PC-3 (cell line): ENCODE data around the gene ANGPT4. TPM values are rescaled to one million over a fixed set of nuclear protein-coding genes. Genes with fewer than 3 reads are reported as not detected.

ENCODE experiments used
- ATAC-seq: fragments of 200-7000 bp; cut with Tn5 transposase; 2 replicates; pipeline ENCODE4 v1.9.1; 2020; ENCODE audit warnings: mild to moderate bottlenecking, moderate library complexity
- BruUV-seq: library from RNA; stranded (reverse); fragments of 400-500 nt; replicated peaks from 2 replicates; lab custom pipeline; 2021; lab: Mats Ljungman, UMichigan
- CTCF ChIA-PET: fragments of 300-600 bp; sonication (Branson Sonifier 250); formaldehyde crosslinking; loops from one replicate; lab custom pipeline; 2022; ENCODE audit warnings: antibody characterized with exemption; lab: Charles Lee
- POLR2A ChIA-PET: fragments of 300-600 bp; sonication (Branson Sonifier 250); formaldehyde crosslinking; loops from one replicate; lab custom pipeline; 2022; ENCODE audit warnings: antibody characterized with exemption; ENCODE audit not compliant: unreplicated experiment; lab: Charles Lee
- DNase-seq: peaks from one replicate; pipeline ENCODE4 v3.0.0-alpha.2; 2015
- H2AFZ ChIP-seq: fragments of 300-600 bp; sonication (generic); 2 replicates; pipeline ENCODE4 v1.6.0; 2016; ENCODE audit warnings: antibody characterized with exemption, low read length
- H3F3A ChIP-seq: fragments of 300-600 bp; sonication (generic); one replicate; pipeline ENCODE4 v1.6.0; 2017; ENCODE audit warnings: antibody characterized with exemption, low read length, control low read depth, mild to moderate bottlenecking; ENCODE audit not compliant: unreplicated experiment
- H3K27ac ChIP-seq: fragments of 300-600 bp; sonication (generic); 2 replicates; pipeline ENCODE4 v1.5.1; 2016; ENCODE audit warnings: mild to moderate bottlenecking, low read length
- H3K27me3 ChIP-seq: fragments of 300-600 bp; sonication (generic); 2 replicates; pipeline ENCODE4 v1.6.1; 2016; ENCODE audit warnings: low read length, mixed read lengths
- H3K36me3 ChIP-seq: fragments of 300-600 bp; sonication (generic); 2 replicates; pipeline ENCODE4 v1.6.1; 2016; ENCODE audit warnings: low read depth, mixed run types, low read length, mixed read lengths
- H3K4me1 ChIP-seq: fragments of 300-600 bp; sonication (generic); 2 replicates; pipeline ENCODE4 v1.5.1; 2016; ENCODE audit warnings: low read length; ENCODE audit not compliant: insufficient read depth
- H3K4me2 ChIP-seq: fragments of 300-600 bp; sonication (generic); 2 replicates; pipeline ENCODE4 v1.6.0; 2016; ENCODE audit warnings: low read length
- H3K4me3 ChIP-seq: fragments of 300-600 bp; sonication (generic); 2 replicates; pipeline ENCODE4 v1.5.1; 2016; ENCODE audit warnings: mild to moderate bottlenecking, low read length, mixed read lengths
- H3K79me2 ChIP-seq: fragments of 300-600 bp; sonication (generic); 2 replicates; pipeline ENCODE4 v1.6.1; 2017; ENCODE audit warnings: low read length, mixed read lengths
- H3K9ac ChIP-seq: fragments of 300-600 bp; sonication (generic); 2 replicates; pipeline ENCODE4 v1.6.0; 2016; ENCODE audit warnings: mild to moderate bottlenecking, low read length
- H3K9me2 ChIP-seq: fragments of 300-600 bp; sonication (generic); replicated peaks from 2 replicates; pipeline ENCODE4 v1.6.1; 2016; ENCODE audit warnings: mixed run types, low read length, mixed read lengths
- H3K9me3 ChIP-seq: fragments of 300-600 bp; sonication (generic); 2 replicates; pipeline ENCODE4 v1.6.1; 2016; ENCODE audit warnings: low read length, mixed read lengths
- H4K20me1 ChIP-seq: fragments of 300-600 bp; sonication (generic); 2 replicates; pipeline ENCODE4 v1.6.1; 2016; ENCODE audit warnings: low read length, mixed read lengths
- CTCF ChIP-seq: fragments of 300-600 bp; sonication (generic); conservative IDR thresholded peaks from 2 replicates; pipeline ENCODE4 v1.5.1; 2017; ENCODE audit warnings: antibody characterized with exemption, low read depth, mild to moderate bottlenecking, low read length
- EZH2 ChIP-seq: fragments of 300-600 bp; sonication (generic); IDR thresholded peaks from one replicate; pipeline ENCODE4 v1.6.1; 2017; ENCODE audit warnings: antibody characterized with exemption, mild to moderate bottlenecking, low read length; ENCODE audit not compliant: unreplicated experiment
- EZH2phosphoT487 ChIP-seq: fragments of 300-600 bp; sonication (generic); IDR thresholded peaks from 2 replicates; pipeline ENCODE4 v1.6.1; 2018; ENCODE audit warnings: mild to moderate bottlenecking, antibody characterized with exemption, low read length, borderline replicate concordance
- intact Hi-C: fragments of 100-400 bp; cut with micrococcal nuclease; formaldehyde crosslinking; loops from 2 replicates; pipeline ENCODE4 v1.9.0; 2023
- total RNA-seq: library from RNA; depleted of rRNA; stranded (reverse); fragments of >200 nt; gene quantifications from 2 replicates; pipeline ENCODE4 v1.2.3, GENCODE V29; 2014

The ANGPT4 gene
- total RNA-seq, 1 experiment from 2014 or later, result not detected

GRCh38 chr20:917416-917815 is 1.3 kb upstream of the ANGPT4 start:
- ChIA-PET CTCF (no interaction called here), POLR2A (no interaction called here)
- Histone ChIP-seq H3K79me2 (no peaks in the 10 kb centered on the region), H2AFZ (no peak overlapping the region), H3K27me3 (peaks cover 57% of the 10 kb centered on the region), H3K4me2 (no peak overlapping the region), H3K4me1 (no peaks in the 10 kb centered on the region), H3K9me3 (no peaks in the 10 kb centered on the region), H3K4me3 (no peak overlapping the region), H3K9ac (no peak overlapping the region), H3K27ac (no peak overlapping the region), H3F3A (no peaks in the 10 kb centered on the region), H3K36me3 (no peaks in the 10 kb centered on the region), H3K9me2 (no peaks in the 10 kb centered on the region), H4K20me1 (no peaks in the 10 kb centered on the region)
- DNase-seq (no peak), ATAC-seq (no peak)
- no TSS peak for BruUV-seq
- intact Hi-C loops, result no loop called here
- TF ChIP-seq CTCF, result no peak
- TF ChIP-seq EZH2phosphoT487, result no peak
- TF ChIP-seq EZH2, result no peak

GRCh38 chr20:916825-917224 is 691 bp upstream of the ANGPT4 start:
- Histone ChIP-seq H3K9me2 (no peaks in the 10 kb centered on the region), H3K4me2 (no peak overlapping the region), H3K36me3 (no peaks in the 10 kb centered on the region), H3F3A (no peaks in the 10 kb centered on the region), H3K4me1 (no peaks in the 10 kb centered on the region), H3K9ac (no peak overlapping the region), H3K4me3 (no peak overlapping the region), H3K27ac (no peak overlapping the region), H3K9me3 (no peaks in the 10 kb centered on the region), H3K79me2 (no peaks in the 10 kb centered on the region), H3K27me3 (peaks cover 62% of the 10 kb centered on the region), H2AFZ (no peak overlapping the region), H4K20me1 (no peaks in the 10 kb centered on the region)
- POLR2A ChIA-PET, result no interaction called here
- ATAC-seq (no peak), DNase-seq (no peak)
- no peak for TF ChIP-seq EZH2
- no peak for TF ChIP-seq EZH2phosphoT487
- TF ChIP-seq CTCF, result no peak
- CTCF ChIA-PET, result no interaction called here
- intact Hi-C loops, result no loop called here
- BruUV-seq, result no TSS peak

- CTCF ChIA-PET, result no interaction called here
- Histone ChIP-seq H3K4me3 (no peak overlapping the region), H3K9ac (no peak overlapping the region), H3K27ac (no peak overlapping the region), H3K79me2 (no peaks in the 10 kb centered on the region), H3K4me2 (no peak overlapping the region), H3K27me3 (peaks cover 62% of the 10 kb centered on the region), H3F3A (no peaks in the 10 kb centered on the region), H4K20me1 (no peaks in the 10 kb centered on the region), H3K4me1 (no peaks in the 10 kb centered on the region), H3K9me2 (no peaks in the 10 kb centered on the region), H3K36me3 (no peaks in the 10 kb centered on the region), H3K9me3 (no peaks in the 10 kb centered on the region), H2AFZ (no peak overlapping the region)
- TF ChIP-seq CTCF, result no peak
- TF ChIP-seq EZH2phosphoT487, result no peak
- TF ChIP-seq EZH2, result no peak
- DNase-seq (peak; percentile 9), ATAC-seq (no peak)
- intact Hi-C loops, result no loop called here
- BruUV-seq, result no TSS peak
- POLR2A ChIA-PET, result no interaction called here
Observed at GRCh38 chr20:914727-915498, 1.2 kb downstream of the ANGPT4 start.
